Measurements from ENCODE around the gene TCP11.

- no peak for TF ChIP-seq POLR2AphosphoS5 (IDR thresholded peaks at IDR 0.05; ENCODE audit: insufficient read depth in 1 of 2, low read depth in 1 of 2)
- TF ChIP-seq CTCF (IDR thresholded peaks at IDR 0.05): no peak
Measured at GRCh38 chr6:35188886-35189285, 47.7 kb upstream of the TCP11 start.

All from vagina (tissue), 2 donors.